GM19023 (cell line): Measurements from ENCODE around the gene FAM193B.
A peak's percentile ranks its signal among the peaks of the same experiment; 100 is the strongest.
"Not testable (repeated sequence)": the region's sequence is repeated elsewhere in the genome, so short reads cannot be mapped to it uniquely, and the experiment has no call there.

Experiments
- ATAC-seq: cut with Tn5 transposase; IDR thresholded peaks from one replicate; pipeline ENCODE4 v1.9.1; 2021; ENCODE audit warnings: mild to moderate bottlenecking, moderate library complexity; ENCODE audit not compliant: unreplicated experiment

FAM193B gene

DNA sequence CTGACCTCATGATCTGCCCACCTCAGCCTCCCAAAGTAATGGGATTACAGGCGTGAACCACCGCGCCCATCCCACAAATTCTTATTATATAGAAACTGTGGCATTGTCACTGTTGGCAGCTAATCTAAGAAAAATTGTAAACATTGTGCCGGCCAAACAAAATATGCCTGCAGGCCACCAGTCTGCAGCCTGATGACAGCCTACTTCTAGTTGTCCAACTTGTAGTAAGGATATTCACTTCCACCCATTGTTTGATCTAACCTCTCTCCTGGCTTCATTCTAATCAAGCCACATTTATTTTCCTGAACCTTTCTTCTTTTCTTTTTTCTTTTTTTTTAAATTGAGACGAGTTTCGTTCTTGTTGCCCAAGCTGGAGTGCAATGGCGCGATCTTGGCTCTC lies 24.0 kb upstream of the FAM193B start:
- no peak for ATAC-seq

DNA sequence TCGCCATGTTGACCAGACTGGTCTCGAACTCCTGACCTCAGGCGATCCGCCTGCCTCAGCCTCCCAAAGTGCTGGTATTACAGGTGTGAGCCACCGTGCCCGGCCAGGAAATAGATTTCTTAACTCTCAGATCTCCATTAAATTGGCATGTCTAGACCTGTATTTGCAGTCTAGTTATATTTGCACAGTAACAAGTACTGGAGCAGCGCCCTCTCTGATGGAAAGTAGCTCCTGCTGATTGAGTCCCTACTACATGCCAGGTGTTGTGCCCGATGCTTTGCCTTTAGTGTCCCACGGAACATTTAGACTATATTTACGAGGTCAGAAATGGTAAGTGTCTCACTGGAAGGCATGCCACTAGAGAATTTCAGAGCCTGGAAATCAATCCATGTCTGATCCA lies 21.8 kb upstream of the FAM193B start:
- no peak for ATAC-seq

DNA sequence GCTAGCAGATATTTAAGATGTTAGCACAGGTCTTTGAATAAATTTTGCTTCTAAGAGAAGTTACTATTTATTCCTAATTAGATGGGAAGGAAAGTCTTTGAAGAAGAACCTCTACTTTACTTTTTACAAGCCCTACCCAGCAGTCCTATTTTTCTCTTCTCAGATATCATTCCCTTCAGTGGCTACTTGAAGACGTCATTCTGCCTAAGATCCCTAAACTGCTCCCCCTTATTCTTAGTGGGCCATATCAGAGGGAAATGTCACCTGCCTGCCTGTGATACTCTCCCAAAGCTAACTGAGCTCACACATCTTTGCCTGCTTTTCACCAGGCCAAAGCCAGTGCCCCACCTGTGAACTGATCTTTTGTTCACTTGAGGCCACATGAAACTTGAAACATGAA lies 21.1 kb upstream of the FAM193B start:
- no peak for ATAC-seq

DNA sequence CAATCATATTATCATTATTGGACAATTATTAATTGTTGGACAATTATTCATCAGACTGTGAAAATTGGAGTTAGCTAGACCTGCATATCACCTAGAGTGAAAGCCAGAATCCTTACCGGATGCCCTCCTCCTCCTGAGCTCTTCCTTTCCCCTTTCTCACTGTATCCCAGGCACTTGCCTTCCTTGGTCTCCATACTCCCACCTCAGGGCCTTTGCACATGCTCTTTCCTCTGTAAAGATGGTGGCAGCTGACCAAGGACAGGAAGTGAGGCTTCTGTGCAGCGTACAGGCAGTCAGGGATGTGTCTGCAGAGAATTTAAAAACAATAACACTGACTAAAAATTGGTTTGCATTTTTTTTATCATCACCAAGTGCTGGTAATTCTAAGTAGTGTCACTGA lies 15.5 kb upstream of the FAM193B start:
- no peak for ATAC-seq

DNA sequence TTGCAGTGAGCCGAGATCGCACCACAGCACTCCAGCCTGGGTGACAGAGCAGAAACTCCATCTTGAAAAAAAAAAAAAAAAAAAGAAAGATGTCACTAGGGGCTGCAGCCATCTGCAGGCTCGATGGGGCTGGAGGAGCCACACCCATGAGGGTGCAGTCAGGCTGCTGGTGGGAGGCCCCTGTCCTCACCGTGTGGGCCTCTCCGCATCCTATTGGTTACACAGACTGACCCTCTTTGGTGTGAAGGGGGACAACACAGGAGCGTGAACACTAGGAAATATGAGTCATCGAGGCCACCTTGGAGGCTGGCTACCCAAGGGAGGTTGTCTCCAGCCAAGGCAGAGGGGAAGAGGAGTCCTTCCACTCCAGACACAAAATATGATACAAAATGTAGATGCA lies 14.0 kb upstream of the FAM193B start:
- ATAC-seq = no peak

DNA sequence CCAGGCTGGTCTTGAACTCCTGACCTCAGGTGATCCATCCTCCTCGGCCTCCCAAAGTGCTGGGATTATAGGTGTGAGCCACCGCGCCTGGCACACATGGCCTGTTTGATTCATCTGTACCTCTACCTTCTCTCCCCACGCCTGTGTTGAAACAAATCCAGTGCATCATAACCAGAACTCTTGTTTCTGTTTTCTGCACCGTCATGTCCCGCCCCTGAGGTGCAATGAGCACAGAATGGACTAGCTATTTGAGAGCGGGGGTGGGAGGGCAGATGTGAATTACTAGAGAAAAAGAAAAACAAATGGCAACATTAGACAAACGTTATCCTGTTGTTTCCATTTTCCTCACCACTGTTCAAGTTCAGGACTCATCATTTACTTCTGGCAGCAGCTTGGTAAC lies 10.7 kb upstream of the FAM193B start:
- ATAC-seq = no peak

DNA sequence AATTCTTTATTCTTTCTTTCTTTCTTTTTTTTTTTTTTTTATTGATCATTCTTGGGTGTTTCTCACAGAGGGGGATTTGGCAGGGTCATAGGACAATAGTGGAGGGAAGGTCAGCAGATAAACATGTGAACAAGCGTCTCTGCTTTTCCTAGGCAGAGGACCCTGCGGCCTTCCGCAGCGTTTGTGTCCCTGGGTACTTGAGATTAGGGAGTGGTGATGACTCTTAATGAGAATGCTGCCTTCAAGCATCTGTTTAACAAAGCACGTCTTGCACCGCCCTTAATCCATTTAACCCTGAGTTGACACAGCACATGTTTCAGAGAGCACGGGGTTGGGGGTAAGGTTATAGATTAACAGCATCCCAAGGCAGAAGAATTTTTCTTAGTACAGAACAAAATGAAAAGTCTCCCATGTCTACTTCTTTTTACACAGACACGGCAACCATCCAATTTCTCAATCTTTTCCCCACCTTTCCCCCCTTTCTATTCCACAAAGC lies 5.1 kb upstream of the FAM193B start:
- not testable (repeated sequence) for ATAC-seq

DNA sequence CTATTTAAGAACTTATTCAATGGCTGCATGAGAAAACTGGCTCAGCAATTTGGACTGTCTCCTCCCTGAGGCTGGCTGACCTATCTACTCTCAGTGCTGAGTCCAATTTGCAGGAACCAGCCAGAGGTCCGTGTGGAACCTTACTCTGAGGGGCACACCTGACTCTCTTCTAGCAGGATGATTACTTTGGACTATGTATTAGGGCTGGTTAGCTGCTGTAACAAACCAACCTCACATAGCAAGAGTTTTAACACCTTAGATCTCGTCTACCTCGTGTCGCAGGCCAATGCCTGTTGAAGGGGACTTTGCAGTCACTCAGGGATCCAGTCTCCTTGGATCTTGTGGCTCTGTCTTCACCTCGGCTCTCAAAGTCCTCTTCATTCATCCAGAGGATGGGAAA lies 3.4 kb upstream of the FAM193B start:
- ATAC-seq = no peak

DNA sequence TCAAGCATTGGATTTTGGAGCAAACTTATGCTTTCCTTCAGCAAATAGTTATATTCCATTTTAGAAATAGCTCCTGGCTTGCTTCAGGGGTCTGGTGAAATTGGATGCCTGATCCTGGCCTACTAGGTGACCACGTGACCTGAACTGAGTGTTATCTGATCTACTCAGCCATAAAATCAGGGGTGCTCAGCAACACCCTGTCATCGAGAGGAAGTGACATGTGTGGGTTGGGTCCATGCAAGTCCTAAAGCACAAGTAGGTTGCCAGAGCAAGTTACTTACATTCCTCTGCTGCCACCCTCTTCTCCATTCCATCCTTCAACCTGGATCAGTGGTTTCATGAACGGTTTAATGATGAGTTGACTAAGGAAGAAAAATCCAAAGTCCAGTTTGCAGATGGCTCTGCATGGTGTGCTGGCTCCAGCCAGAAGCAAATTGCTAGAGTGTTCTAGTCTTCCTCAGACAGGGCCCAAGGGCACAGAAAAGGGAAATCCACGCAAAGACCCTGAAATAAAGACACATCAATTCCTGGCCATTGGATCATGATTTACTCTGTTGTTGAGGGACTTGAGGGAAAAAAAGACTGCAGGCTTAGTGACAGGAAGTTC lies 2.8 kb upstream of the FAM193B start:
- ATAC-seq = no peak

DNA sequence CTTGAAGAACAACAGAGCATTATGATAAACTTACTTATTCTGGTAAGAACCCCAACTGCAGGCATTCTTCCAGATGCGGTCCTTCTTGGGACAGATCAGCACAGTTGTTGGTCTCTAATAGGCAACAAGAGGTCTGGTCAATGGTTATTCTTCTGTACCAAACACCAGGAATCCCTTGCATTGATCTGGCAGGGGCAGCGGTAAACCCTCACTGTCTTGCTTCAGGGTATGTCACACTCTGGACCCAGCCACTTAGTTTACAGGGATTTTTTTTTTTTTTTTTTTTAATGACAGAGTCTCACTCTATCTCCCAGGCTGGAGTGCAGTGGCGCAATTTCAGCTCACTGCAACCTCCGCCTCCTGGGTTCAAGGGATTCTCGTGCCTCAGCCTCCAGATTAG lies 1.3 kb upstream of the FAM193B start:
- ATAC-seq = no peak

DNA sequence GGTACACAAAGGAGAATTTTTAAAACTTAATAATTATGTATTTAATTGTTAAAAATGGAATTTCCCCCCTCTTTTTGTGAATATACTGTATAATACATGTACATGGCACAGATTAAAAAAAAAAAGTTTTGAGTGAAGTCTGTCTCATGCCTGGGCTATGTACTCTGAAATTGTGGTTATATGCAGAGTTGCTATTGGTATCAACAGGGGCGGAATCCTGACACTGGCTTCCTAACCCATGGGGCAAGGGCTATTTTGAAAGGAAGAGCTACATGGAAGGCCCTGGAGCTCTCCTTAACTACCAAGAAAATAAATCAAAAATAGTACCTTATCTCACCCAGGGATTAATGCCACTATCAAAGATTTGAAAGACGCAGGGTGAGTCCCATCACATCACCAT lies 865 bp upstream of the FAM193B start:
- ATAC-seq = no peak

DNA sequence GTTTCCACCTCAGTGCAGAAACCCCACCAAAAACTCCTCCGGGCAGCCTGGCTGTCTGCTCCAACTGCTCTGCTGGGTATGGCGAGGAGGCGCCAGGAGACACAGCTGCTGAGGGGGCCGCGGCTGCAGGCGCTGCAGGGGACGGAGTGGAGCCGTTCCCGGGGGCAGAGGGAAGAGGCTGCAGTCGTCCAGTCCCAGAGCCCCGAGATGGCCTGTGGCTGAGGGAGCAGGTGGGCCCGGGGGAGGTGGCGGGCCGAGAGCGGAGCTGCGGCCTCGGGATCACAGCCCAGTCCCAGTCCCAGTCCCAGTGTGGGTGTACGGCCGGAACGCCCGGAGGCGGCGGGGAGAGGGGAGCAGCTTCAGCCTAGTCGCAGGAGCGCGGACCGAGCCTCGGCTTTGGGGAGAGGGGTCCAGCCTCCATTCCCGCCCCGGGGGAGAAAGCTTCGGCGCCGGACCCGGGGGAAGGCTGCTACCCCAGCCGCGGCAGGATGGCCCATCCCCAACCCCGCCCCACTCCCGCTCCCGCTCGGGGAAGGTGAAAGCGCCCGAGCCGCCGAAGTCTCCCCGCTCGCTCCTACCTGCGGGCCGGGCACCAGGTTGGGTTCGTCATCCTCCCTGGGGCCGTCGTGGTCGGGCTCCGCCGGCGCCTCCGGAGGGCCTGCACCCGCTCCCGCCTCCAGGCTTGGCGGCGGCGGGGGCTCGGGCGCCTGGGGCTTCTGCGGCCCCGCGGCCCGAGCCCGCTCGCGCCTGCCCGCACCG lies 513 bp downstream of the FAM193B start:
- peak; percentile 52 for ATAC-seq

DNA sequence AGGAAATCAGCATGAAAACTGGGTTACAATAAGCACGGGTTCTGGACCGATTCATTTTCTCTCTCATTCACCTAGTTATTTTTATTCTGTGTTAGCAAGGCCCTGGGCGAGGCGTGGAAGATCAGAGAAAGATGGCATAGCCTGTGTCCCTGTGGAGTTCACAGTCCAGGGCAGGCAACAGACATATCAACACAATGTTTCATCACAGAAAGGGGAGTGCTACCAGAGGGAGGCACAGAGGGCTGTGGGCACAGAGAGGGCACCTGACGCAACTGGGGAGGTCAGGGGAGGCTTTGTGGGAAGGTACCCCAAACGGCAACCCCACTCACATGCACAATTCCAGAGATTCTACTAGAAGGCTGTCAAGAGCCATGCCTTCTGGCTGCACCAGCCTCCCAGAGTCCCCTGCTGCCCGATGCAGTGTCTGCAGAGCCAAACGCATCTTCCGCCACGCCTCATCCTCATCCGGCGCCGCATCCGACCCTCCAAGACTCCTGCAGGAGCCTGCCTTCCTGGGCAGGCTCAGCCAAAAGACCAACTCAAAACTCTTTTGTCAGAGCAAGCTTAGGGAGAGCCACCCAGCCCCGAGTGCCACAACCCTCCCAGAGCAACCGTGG lies 1.4 kb downstream of the FAM193B start:
- ATAC-seq = no peak

DNA sequence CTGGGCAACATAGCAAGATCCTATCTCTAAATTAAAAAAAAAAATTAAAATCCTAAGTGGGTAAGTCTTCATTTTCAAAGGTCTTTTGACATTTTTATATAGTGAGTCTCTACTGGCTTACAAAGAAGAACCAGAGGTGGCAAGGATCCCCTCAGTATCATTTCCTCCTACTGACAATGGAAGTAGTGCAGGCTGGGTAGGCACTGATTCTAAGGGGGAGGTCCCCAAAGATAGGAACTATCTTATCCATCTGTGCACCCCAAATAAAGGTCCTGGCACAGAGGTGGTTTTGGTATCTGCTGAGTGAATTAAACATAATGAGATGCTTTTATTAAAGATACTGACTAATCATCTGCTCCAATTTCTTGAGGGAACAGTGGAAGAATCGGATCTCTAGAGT lies 4.2 kb downstream of the FAM193B start:
- no peak for ATAC-seq

DNA sequence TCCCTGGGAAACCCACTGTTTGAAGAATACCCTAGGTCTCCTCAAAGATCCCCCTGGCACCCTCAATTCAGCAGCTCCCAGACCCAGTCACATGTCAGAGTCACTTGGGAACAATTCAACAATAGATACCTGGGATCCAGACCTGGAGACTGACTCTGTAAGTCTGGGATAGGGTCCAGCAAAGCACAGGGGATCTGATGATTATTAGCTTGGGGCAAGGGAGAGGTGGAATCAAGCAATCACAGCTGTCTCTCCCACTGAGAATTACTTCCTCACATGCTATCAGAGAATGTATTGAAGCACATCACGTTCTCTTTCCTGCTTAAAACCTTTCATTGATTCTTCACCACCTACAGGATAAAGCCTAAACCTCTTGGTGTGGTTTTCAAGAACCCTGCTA lies 5.9 kb downstream of the FAM193B start:
- no peak for ATAC-seq

DNA sequence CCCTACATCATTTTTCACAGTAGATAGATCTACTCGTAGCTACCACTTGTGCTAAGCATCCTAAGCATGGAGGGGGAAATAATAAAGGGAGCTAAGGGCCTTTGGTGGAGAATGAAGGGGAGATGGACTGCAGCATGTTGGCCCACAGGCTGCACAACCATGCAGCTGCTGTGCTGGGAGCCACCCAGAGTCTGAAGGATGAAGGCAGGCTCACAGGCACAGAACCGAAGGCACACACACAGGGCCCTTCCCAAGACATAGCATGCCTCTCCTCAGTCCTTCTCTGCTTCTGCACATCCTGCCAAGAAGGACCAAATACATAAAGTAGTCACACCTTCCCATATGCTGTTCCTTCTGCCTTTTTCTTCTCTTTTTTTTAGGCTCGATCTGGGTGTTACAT lies 6.6 kb downstream of the FAM193B start:
- ATAC-seq = no peak

DNA sequence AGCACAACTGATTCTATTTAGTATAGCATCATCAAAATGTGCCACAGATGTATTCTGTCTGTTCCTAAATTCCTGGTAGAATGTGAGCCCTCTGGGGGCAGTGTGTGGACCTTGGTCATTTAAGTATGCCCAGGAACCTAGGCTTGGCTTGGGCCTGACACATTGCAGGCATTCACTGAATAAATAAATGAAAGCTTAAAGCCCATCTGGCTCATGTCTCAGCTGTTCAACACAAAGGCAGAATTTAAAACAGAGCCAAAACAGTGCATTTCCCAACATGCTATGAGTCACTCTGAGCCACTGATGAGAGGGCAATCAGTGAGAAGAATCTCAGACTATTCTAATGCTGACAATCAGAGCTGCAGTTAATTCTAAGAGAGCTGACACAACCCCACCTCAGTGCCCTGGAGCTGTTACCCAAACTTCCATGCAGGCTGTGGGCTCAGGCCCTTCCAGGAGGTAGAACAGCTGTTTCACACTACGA lies 8.1 kb downstream of the FAM193B start:
- no peak for ATAC-seq

DNA sequence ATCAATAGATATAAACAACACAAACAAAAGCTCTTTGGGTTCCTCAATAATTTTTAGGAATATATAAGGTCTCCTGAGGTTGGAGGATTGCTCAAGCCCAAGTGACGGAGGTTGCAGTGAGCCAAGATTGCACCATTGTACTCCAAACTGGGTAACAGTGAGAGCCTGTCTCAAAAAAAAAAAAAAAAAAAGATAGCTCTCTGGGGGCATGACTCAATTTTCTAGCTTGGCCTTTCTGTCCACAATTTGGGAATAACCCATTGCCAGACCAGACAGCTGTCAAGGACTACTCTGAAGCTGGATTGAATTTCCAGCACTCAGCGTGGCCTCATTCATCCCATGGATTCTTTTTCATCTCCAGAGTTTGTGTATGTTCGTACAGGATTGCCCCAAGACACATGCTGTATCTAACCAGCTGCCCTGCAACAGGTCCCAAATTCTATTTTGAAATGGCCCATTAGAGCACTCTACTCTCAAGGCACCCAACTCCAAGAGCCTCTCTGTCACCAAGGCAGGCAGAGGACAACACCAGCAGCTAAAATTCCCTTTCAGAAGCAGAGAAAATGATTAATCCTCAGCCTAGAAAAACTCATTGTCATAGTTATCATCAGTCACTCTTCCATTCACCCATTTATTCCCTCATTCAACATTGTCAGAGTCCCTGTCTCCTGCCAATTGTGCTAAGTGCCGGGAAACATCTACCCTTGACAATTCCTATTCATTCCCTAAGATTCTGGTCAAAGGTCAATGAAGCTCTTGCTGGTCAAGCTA lies 8.7 kb downstream of the FAM193B start:
- no peak for ATAC-seq

DNA sequence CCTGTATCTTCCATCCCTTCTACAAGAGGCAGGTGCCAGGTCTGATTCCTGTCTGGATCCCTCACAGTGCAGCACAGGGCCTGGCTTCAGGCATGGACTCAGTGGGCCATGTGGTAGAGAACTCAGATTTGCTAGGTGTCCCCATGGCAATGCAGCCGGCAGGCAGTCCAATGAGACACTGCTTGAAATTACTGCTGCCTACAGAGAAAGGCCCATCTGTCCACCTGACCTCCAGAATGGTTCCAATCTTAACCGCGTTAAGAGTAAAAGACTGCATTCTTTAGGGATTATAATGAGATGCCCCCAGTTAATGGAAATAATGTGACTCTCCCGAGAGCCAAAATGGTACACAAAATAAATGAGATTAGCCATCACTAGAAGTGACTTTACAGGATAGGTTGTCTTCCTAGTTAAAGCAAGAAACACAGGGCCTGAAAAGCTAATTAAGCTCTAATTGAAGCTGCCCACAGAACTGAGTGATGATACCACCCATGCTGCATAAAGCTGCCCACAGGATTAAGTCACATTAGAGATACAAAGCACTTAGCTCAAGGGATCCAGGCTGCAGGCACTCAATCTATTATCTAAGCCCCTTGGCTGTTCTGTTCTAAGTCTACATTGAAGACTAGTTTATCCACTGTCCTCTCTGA lies 11.4 kb downstream of the FAM193B start:
- no peak for ATAC-seq

DNA sequence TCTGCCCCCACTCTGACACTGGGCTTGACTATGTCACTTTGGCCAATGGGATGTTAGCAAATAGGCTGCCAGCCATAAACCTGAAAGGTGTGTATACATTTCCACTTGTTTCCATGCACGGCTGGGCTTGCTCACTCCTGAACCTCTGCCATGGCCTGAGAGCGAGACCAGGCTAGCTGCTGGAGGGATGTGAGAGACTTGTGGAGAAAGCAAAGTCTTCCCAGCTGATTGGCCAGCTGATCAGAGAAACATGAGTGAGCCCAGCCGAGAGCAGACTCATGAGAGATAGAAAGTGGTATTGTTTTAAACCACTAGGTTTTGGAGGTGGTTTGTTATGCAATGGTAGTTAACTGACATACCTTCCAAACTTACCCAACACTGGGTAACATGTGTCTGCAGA lies 13.9 kb downstream of the FAM193B start:
- no peak for ATAC-seq

DNA sequence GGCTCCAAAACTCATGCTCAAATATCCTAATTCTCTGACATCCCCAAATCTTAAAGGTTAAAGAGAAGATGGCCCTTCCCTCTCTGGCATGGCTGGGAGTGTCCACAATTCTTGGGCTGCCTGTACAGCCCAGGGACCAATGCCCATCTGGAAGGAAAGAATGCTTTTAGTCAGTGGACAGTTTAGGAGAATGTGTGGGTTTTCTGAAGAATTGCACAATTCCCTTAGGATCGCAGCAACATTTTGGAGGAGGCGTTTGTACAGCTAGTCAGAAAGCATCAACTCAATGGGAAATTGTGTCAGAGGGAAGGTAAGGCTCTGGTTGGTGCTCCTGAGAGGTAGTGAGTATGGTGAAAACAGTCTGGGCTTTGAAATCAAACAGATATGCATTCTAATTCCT lies 15.0 kb downstream of the FAM193B start:
- no peak for ATAC-seq
